Islet precursor cell (in vitro differentiated cells): ENCODE results near the gene FER.
"Not testable (repeated sequence)": the region's sequence is repeated elsewhere in the genome, so short reads cannot be mapped to it uniquely, and the experiment has no call there.

Source experiments
- DNase-seq: peaks from one replicate; pipeline ENCODE4 v3.0.0-alpha.2; 2018

Gene FER

GRCh38 chr5:108748401-108749127, 867 bp downstream of the FER start:
- DNase-seq, result peak; percentile 100

DNA sequence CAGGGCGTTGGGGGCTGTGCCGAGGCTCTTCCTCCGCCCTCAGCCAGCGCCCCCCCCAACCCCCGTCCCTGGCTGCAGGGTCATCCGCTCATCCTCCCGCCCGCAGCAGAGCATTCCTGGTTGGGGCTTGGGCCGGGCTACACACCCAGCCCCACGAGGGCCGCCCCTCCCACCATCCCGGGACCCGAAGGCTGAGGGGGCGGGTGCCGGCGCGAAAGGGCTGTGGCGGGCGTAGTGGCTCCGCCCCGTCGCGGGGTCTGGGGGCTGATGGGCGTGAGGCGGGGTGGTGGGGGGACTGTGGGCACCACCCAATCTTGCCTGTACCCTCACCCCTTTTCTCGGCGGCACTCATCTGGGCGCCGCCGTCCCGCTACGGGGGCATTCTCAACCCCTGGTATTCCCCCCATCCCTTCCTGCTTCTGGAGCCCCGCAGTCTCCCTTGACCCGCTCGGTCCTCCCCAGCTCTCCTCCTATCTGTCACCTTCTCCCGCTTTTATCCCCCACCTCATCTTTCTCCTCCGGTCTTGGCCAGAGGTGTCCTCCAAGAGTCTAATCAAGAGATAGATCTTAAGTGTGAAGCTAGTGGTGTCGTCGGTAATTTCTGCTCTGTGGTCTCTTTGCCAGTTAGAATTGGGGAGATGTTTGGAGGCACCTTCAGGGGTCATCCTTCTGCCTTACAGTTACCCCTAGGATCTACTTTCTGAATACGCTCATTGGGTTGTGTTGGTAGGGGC, 1.6 kb downstream of the FER start:
- no peak for DNase-seq

DNA sequence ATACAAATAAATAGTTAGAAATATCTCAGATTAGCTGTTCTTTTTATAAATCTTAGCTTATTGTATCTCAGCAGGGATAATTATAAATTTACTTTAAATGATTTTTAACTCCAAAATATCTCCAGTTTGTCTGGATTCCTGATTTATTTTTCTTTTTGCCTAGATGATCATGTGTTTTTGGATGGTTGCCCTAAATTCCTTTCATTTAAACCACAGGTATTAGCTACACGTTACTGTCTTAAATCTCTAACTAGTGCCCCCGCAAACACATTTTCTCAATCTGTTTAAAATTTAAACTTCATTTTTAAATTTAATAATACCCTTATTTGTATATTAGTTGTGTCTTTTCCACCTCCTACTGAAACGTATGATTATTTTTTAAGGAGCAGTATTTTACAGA, 5.6 kb downstream of the FER start:
- no peak for DNase-seq

DNA sequence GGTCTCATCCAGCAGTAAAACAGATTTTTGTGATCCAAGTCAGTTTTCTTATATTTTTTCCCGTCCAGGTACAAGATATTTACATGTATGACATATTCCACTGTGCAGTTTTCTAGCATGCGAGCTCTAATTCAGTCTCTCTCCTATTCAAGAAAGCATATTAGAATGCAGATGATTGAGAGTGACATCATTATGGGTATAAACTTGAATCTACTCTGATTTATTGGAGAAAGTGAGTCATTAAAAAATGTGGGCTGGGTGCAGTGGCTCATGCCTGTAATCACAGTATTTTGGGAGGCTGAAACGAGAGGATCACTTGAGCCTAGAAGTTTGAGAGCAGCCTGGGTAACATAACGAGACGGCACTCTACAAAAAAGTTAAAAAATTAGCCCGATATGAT, 6.2 kb downstream of the FER start:
- no peak for DNase-seq

DNA sequence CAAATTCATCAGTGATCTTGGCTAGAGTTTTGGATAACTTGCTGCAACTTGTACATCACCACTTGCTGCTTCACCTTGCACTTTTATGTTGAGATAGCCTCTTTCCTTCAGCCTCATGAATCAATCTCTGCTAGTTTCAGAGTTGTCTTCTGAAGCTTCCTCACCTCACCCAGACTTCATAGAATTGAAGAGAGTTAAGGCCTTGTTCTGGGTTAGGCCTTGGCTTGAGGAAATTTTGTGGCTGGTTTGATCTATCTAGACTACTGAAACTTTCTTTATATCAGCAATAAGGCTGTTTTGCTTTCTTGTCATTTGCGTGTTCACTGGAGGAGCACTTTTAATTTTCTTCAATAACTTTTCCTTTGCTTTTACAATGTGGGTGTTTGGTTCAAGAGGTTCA, 12.8 kb downstream of the FER start:
- no peak for DNase-seq

GRCh38 chr5:108762660-108763059, 15.0 kb downstream of the FER start:
- DNase-seq, result no peak

- no peak for DNase-seq
Observed at GRCh38 chr5:108763222-108763916, 15.7 kb downstream of the FER start.

DNA sequence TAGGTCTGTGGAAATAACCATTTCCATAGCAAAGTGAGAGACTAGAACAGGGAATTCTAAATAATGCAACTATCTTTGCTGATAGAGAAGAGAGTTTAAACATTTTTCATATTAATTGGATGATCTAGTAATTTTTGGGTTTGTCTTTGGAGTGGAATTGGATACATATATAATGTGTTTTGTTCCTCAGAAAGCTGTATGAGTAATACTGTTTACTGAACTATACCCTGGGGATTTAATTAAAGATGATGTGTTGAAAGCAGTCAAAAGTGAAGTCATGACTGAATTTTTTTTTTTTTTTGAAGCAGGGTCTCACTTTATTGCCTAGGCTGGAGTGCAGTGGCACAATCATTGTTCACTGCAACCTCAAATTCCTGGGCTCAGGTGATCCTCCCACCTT, 17.9 kb downstream of the FER start:
- DNase-seq, result no peak

DNA sequence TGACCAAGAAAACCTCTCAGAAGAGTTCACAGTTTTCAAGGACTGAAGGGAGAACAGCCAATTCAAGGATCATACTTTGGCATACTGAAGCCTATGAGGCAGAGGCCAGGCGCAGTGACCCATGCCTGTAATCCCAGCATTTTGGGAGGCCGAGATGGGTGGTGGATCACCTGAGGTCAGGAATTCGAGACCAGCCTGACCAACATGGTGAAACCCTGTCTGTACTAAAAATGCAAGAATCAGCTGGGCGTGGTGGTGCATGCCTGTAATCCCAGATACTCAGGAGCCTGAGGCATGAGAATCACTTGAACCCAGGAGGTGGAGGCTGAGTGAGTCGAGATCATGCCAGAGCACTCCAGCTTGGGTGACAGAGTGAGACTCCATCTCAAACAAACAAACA, 19.2 kb downstream of the FER start:
- not testable (repeated sequence) for DNase-seq

DNA sequence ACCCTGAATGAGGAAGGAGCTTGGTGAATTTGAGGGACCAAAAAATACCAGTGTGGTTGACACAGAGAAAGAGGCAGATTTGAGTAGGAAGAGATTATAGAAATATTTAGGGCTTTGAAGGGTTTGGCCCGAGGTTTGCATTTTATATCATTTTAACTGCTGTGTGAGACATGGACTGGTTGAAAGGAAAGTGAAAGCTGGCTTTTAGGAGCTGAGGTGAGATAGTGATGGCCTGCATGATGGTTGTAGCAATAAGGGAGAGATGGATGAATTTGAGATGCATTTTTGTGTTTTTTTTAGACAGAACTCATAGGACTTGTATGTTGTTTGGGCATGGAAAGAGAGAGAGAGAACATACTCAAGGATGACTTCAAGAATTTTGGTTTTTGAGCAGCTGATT, 21.7 kb downstream of the FER start:
- no peak for DNase-seq

DNA sequence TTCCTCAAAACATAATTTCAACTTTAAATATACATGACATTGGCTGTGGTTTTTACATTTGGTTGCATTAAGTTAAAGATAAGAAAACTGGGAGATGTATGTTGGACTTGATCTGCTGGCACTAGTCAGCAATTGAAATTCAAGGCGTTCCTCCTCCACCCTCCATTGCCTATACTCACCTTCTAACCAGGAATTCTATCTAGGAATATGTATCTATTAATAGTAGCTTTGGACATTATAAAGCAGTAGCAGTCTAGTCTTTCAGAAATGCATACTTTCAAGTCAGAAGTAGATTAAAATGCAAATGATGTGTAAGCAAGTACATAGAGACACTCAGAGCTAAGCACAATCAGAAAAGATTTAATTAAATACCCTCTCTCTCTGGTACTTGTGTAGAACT, 24.9 kb downstream of the FER start:
- no peak for DNase-seq

DNA sequence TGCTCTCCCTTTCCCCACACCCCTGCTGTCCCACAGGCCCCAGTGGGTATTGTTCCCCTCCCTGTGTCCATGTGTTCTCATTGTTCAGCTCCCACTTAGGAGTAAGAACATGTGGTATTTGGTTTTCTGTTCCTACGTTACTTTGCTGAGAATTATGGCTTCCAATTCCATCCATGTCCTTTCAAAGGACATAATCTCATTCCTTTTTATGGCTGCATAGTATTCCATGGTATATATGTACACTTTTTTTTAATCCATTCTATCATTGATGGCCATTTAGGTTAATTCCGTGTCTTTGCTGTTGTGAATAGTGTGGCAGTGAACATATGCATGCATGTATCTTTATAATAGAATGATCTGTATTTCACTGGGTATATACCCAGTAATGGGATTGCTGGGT, 25.6 kb downstream of the FER start:
- no peak for DNase-seq

- DNase-seq, result not testable (repeated sequence)
Observed at GRCh38 chr5:108774079-108774478, 26.4 kb downstream of the FER start.

GRCh38 chr5:108777582-108777981, 29.9 kb downstream of the FER start:
- not testable (repeated sequence) for DNase-seq

- DNase-seq, result not testable (repeated sequence)
Observed at GRCh38 chr5:108784577-108784976, 36.9 kb downstream of the FER start.

DNA sequence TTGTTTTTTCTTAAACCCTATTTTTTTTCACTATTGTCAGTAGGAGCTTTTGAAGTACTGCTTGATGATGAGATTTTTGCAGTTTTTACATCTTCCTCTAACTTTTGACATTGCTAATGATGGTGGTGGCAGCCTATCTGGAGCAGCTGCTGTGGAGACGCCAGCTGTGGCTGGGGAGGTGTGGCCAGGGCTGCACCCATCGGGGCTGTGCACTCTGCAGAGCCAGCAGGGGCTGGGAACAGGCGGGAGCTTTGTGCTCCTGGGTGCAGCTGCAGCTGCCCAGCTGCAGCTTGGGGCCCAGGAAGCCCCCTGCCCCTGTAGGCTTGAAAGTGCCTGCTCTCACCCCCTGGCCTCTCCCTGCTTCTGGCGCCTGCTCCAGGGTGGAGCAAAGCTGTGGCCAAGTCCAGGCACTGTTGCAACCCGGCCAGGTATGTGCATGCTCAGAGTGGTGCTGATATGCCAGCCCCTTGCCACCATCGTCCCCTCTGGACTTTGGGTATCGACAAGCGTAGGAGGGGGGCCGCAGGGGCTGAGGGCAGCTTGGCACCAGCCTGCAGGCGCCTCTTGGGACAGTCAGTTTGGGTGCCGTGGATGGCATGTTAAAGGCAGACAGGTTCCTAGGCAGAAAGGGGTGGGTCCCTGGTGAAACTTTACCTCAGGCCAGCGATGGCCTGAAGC, 39.2 kb downstream of the FER start:
- DNase-seq, result no peak

DNA sequence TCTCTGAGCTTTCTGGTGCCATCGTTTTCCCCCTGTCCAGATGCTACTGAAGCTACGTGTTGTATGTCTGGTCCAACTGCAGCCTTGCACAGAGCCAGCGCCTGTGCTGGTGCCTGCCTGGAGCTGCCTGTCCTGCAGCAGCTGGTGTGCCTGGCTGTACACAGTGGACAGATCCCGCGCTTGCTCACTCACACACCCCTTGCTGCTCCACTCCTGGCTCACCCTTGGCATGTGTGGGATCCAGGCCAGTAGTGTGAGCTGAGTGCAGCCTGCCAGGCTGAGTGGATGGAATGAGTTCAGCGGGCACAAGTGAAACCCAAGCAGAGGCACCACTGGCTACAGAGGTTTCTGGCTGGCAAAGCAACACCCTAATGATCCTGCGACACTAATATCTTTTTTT, 40.4 kb downstream of the FER start:
- no peak for DNase-seq

DNA sequence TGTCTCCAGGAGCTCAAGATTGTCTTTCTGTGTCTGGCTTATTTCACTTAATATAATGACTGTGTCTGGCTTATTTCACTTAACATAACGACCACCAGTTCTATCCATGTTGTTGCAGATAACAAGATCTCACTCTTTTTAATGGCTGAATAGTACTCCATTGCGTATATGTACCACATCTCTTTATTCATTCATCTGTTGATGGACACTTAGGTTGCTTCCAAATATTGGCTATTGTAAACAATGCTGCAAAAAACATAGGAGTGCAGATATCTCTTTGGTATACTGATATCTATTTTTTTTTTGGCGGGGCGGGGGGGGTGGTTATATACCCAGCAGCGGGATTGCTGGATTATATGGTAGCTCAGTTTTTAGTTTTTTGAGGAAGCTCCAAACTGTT, 45.5 kb downstream of the FER start:
- DNase-seq, result no peak

DNA sequence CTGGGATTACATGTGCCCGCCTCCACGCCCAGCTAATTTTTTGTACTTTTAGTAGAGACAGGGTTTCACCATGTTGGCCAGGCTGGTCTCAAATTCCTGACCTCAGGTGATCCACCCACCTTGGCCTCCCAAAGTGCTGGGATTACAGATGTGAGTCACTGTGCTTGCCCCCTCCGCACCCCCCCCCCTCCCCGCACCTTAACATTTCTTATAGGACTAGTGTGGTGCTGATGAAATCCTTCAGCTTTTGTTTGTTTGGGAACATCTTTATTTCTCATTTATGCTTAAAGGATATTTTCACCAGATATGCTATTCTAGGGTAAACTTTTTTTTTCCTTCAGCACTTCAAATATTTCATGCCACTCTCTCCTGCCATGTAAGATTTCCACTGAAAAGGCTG, 46.7 kb downstream of the FER start:
- not testable (repeated sequence) for DNase-seq

GRCh38 chr5:108797396-108797795, 49.7 kb downstream of the FER start:
- no peak for DNase-seq

DNA sequence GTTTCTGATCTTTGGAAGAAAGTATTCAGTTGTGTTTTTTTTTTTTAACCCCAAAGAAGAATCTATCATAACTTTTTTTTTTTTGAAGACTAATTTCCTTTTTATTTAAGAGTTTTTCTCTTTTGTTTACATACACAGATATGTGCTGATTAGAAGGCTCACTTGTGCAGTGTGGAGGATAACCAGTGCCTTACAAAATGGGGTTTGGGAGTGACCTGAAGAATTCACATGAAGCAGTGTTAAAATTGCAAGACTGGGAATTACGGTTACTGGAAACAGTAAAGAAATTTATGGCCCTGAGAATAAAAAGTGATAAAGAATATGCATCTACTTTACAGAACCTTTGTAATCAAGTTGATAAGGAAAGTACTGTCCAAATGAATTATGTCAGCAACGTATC, 50.3 kb downstream of the FER start:
- DNase-seq, result no peak

GRCh38 chr5:108798513-108799265, 51.0 kb downstream of the FER start:
- no peak for DNase-seq

- no peak for DNase-seq
Observed at GRCh38 chr5:108801301-108801700, 53.6 kb downstream of the FER start.
